ENCODE results near the gene FBXW2. TPM values are rescaled to one million over a fixed set of nuclear protein-coding genes. Genes with fewer than 3 reads are reported as not detected.

FBXW2 gene
- total RNA-seq, 1 donor from 2014 or later = 72.9 TPM

GRCh38 chr9:120759755-120760400 is 33.3 kb downstream of the FBXW2 start:
- Mint-ChIP-seq H3K4me3 (ENCODE audit: unreplicated experiment) (no peak overlapping the region), H3K27me3 (ENCODE audit: low read depth) (no peaks in the 10 kb centered on the region), H3K4me1 (ENCODE audit: low read depth) (peaks cover 28% of the 10 kb centered on the region), H3K36me3 (ENCODE audit: low read depth) (peaks cover 9% of the 10 kb centered on the region), H3K27ac (ENCODE audit: unreplicated experiment) (no peak overlapping the region), H3K9me3 (ENCODE audit: low read depth) (no peaks in the 10 kb centered on the region)
- peak; percentile 49 for DNase-seq (ENCODE audit: low spot score)
- TF ChIP-seq CTCF (IDR thresholded peaks at IDR 0.05) = no peak

GRCh38 chr9:120758544-120758943 is 34.7 kb downstream of the FBXW2 start:
- Mint-ChIP-seq H3K4me3 (ENCODE audit: unreplicated experiment) (no peak overlapping the region), H3K27me3 (ENCODE audit: low read depth) (no peaks in the 10 kb centered on the region), H3K9me3 (ENCODE audit: low read depth) (no peaks in the 10 kb centered on the region), H3K36me3 (ENCODE audit: low read depth) (peaks cover 9% of the 10 kb centered on the region), H3K27ac (ENCODE audit: unreplicated experiment) (no peak overlapping the region), H3K4me1 (ENCODE audit: low read depth) (peaks cover 28% of the 10 kb centered on the region)
- TF ChIP-seq CTCF (IDR thresholded peaks at IDR 0.05) = no peak
- no peak for DNase-seq (ENCODE audit: low spot score)

- no peak for TF ChIP-seq CTCF (IDR thresholded peaks at IDR 0.05)
- H3K4me3 Mint-ChIP-seq (ENCODE audit: unreplicated experiment) = no peak overlapping the region
These were observed 35.9 kb downstream of the FBXW2 start for GRCh38 chr9:120757026-120757913.

GRCh38 chr9:120756531-120756930 is 36.7 kb downstream of the FBXW2 start:
- Mint-ChIP-seq H3K4me1 (ENCODE audit: low read depth) (peaks cover 28% of the 10 kb centered on the region), H3K27me3 (ENCODE audit: low read depth) (no peaks in the 10 kb centered on the region), H3K27ac (ENCODE audit: unreplicated experiment) (peak overlapping the region; percentile 66), H3K36me3 (ENCODE audit: low read depth) (peaks cover 5% of the 10 kb centered on the region), H3K4me3 (ENCODE audit: unreplicated experiment) (no peak overlapping the region), H3K9me3 (ENCODE audit: low read depth) (no peaks in the 10 kb centered on the region)
- DNase-seq (ENCODE audit: low spot score) = no peak
- TF ChIP-seq CTCF (IDR thresholded peaks at IDR 0.05) = no peak

More at GRCh38 chr9:120757026-120757913, 35.9 kb downstream of the FBXW2 start:
- DNase-seq (ENCODE audit: low spot score) = no peak
- Mint-ChIP-seq H3K9me3 (ENCODE audit: low read depth) (no peaks in the 10 kb centered on the region), H3K27ac (ENCODE audit: unreplicated experiment) (peak overlapping the region; percentile 66), H3K27me3 (ENCODE audit: low read depth) (no peaks in the 10 kb centered on the region), H3K36me3 (ENCODE audit: low read depth) (peaks cover 8% of the 10 kb centered on the region), H3K4me1 (ENCODE audit: low read depth) (peaks cover 28% of the 10 kb centered on the region)

GRCh38 chr9:120755810-120756434 is 37.3 kb downstream of the FBXW2 start:
- DNase-seq (ENCODE audit: low spot score) = no peak
- Mint-ChIP-seq H3K27ac (ENCODE audit: unreplicated experiment) (peak overlapping the region; percentile 66), H3K9me3 (ENCODE audit: low read depth) (no peaks in the 10 kb centered on the region), H3K36me3 (ENCODE audit: low read depth) (peaks cover under 1% of the 10 kb centered on the region), H3K4me1 (ENCODE audit: low read depth) (peaks cover 23% of the 10 kb centered on the region), H3K4me3 (ENCODE audit: unreplicated experiment) (no peak overlapping the region), H3K27me3 (ENCODE audit: low read depth) (no peaks in the 10 kb centered on the region)
- TF ChIP-seq CTCF (IDR thresholded peaks at IDR 0.05) = peak; percentile 96

All from chondrocyte (in vitro differentiated cells).